ENCODE measurements around the gene SHROOM3. TPM values are rescaled to one million over a fixed set of nuclear protein-coding genes. Genes with fewer than 3 reads are reported as not detected.

SHROOM3 gene
- total RNA-seq, 6 experiments from 2014 or later: 15.2 to 35.8 (median 29.9) TPM

- Histone ChIP-seq H3K27me3 (no peaks in the 10 kb centered on the region), H3K4me3 (no peak overlapping the region), H3K9me3 (no peaks in the 10 kb centered on the region), H3K36me3 (no peaks in the 10 kb centered on the region), H3K4me1 (peaks cover 0 to 11% (median 0%) of the 10 kb centered on the region in 4 donors), H3K27ac (peak overlapping the region in 1 of 3 donors; percentile 7)
- intact Hi-C loops (cut with DNase I): no loop called here
- ATAC-seq (peak in 2 of 4 donors; percentile 69 to 70), DNase-seq (peak in 1 of 3 donors; percentile 27)
- no peak for TF ChIP-seq CTCF (IDR thresholded peaks at IDR 0.05)
- no peak for TF ChIP-seq POLR2A (IDR thresholded peaks at IDR 0.05)
- 68% methylated on average over 7 of the region's 7 CpGs for WGBS (ENCODE audit: insufficient coverage, low coverage, low lambda C conversion rate, missing lambda C conversion rate)
Measured at GRCh38 chr4:76457885-76458284, 22.9 kb downstream of the SHROOM3 start.

GRCh38 chr4:76458297-76458696, 23.3 kb downstream of the SHROOM3 start:
- H3K27ac ChIP-seq: peak overlapping the region in 2 of 3 donors; percentile 7 to 24
- H3K4me3 ChIP-seq: no peak overlapping the region
- peaks cover 0 to 11% (median 0%) of the 10 kb centered on the region in 4 donors for H3K4me1 ChIP-seq
- ATAC-seq (peak; percentile 36 to 66 (median 54)), DNase-seq (no peak)
- 49% methylated on average over 2 of the region's 2 CpGs for WGBS (ENCODE audit: insufficient coverage, low coverage, low lambda C conversion rate, missing lambda C conversion rate)
- H3K9me3 ChIP-seq: peaks cover 0 to 3% (median 0%) of the 10 kb centered on the region in 4 donors
- no peaks in the 10 kb centered on the region for H3K36me3 ChIP-seq
- intact Hi-C loops (cut with DNase I): no loop called here
- no peak for TF ChIP-seq POLR2A (IDR thresholded peaks at IDR 0.05)
- TF ChIP-seq CTCF (IDR thresholded peaks at IDR 0.05): no peak
- no peaks in the 10 kb centered on the region for H3K27me3 ChIP-seq

- ATAC-seq (peak in 2 of 4 donors; percentile 15 to 26), DNase-seq (no peak)
- peaks cover 0 to 6% (median 0%) of the 10 kb centered on the region in 4 donors for H3K9me3 ChIP-seq
- WGBS (ENCODE audit: insufficient coverage, low coverage, low lambda C conversion rate, missing lambda C conversion rate): 57% methylated on average over 3 of the region's 3 CpGs
- no peaks in the 10 kb centered on the region for H3K27me3 ChIP-seq
- H3K4me1 ChIP-seq: peaks cover 0 to 11% (median 0%) of the 10 kb centered on the region in 4 donors
- H3K27ac ChIP-seq: peak overlapping the region in 2 of 3 donors; percentile 7 to 24
- H3K36me3 ChIP-seq: no peaks in the 10 kb centered on the region
- TF ChIP-seq CTCF (IDR thresholded peaks at IDR 0.05) (no peak), POLR2A (IDR thresholded peaks at IDR 0.05) (no peak)
- intact Hi-C loops (cut with DNase I): no loop called here
- no peak overlapping the region for H3K4me3 ChIP-seq
Measured at GRCh38 chr4:76458825-76459224, 23.8 kb downstream of the SHROOM3 start.

GRCh38 chr4:76459291-76459723, 24.3 kb downstream of the SHROOM3 start:
- WGBS (ENCODE audit: insufficient coverage, low coverage, low lambda C conversion rate, missing lambda C conversion rate): 81% methylated on average over 11 of the region's 11 CpGs
- H3K9me3 ChIP-seq: peaks cover 0 to 6% (median 0%) of the 10 kb centered on the region in 4 donors
- H3K27ac ChIP-seq: no peak overlapping the region
- H3K27me3 ChIP-seq: no peaks in the 10 kb centered on the region
- no peak for DNase-seq
- peaks cover 0 to 11% (median 0%) of the 10 kb centered on the region in 4 donors for H3K4me1 ChIP-seq
- ATAC-seq: no peak
- intact Hi-C loops (cut with DNase I): no loop called here
- H3K4me3 ChIP-seq: no peak overlapping the region
- H3K36me3 ChIP-seq: no peaks in the 10 kb centered on the region
- TF ChIP-seq CTCF (IDR thresholded peaks at IDR 0.05): no peak
- no peak for TF ChIP-seq POLR2A (IDR thresholded peaks at IDR 0.05)
